DMS153 treated with DMSO at 0.1 percent for 48 hours (cell line): ENCODE measurements around the gene CDK11B.

Experiments
- DNase-seq: peaks from one replicate; lab custom pipeline; 2025; ENCODE audit not compliant: unreplicated experiment; lab: John Stamatoyannopoulos, UW

The CDK11B gene

GRCh38 chr1:1617516-1617915, 41.3 kb downstream of the CDK11B start:
- no peak for DNase-seq

- no peak for DNase-seq
Observed at GRCh38 chr1:1616838-1617237, 42.0 kb downstream of the CDK11B start.

- DNase-seq: no peak
Observed at GRCh38 chr1:1616045-1616790, 42.6 kb downstream of the CDK11B start.

- peak; percentile 100 for DNase-seq
Observed at GRCh38 chr1:1615256-1616044, 43.4 kb downstream of the CDK11B start, which contains the start of gene MIB2. Gene MIB2, plus strand, starts transcription at chr1:1615500. Its CDS starts 7,953 bp downstream, at chr1:1623453.

GRCh38 chr1:1614954-1615255, 43.9 kb downstream of the CDK11B start:
- DNase-seq: no peak

GRCh38 chr1:1614204-1614953, 44.4 kb downstream of the CDK11B start:
- DNase-seq: no peak

- DNase-seq: no peak
Observed at GRCh38 chr1:1613509-1614082, 45.2 kb downstream of the CDK11B start.

GRCh38 chr1:1612104-1612400, 46.8 kb downstream of the CDK11B start:
- DNase-seq: no peak

GRCh38 chr1:1610796-1611195, 48.0 kb downstream of the CDK11B start:
- no peak for DNase-seq

- no peak for DNase-seq
Observed at GRCh38 chr1:1609822-1610485, 48.9 kb downstream of the CDK11B start.

- DNase-seq: no peak
Observed at GRCh38 chr1:1606232-1606631, 52.6 kb downstream of the CDK11B start.

- DNase-seq: no peak
Observed at GRCh38 chr1:1605724-1606123, 53.1 kb downstream of the CDK11B start.

- DNase-seq: no peak
Observed at GRCh38 chr1:1605034-1605591, 53.7 kb downstream of the CDK11B start.

- DNase-seq: no peak
Observed at GRCh38 chr1:1604374-1605033, 54.3 kb downstream of the CDK11B start.

- DNase-seq: no peak
Observed at GRCh38 chr1:1603671-1604373, 55.0 kb downstream of the CDK11B start.

GRCh38 chr1:1602968-1603506, 55.8 kb downstream of the CDK11B start:
- no peak for DNase-seq

GRCh38 chr1:1602304-1602967, 56.4 kb downstream of the CDK11B start:
- no peak for DNase-seq

GRCh38 chr1:1601564-1602303, 57.1 kb downstream of the CDK11B start:
- DNase-seq: no peak
